Measurements from ENCODE around the gene LAIR2. TPM values are rescaled to one million over a fixed set of nuclear protein-coding genes. Genes with fewer than 3 reads are reported as not detected.

The LAIR2 gene
- polyA plus RNA-seq, 2 of the 4 experiments (the other 2 are of a cell fraction), result not detected

- ChIA-PET CTCF (interaction anchor here (1.1 to 5.9 kb wide), 8 partner anchors 8 to 200 kb away, joined by 3 to 51 read pairs (median 6); no protein-coding TSS in a partner anchor), POLR2A (no interaction called here)
- no peak for DNase-seq (ENCODE audit: low read depth in 1 of 2, low spot score in 1 of 2)
- Histone ChIP-seq H3K9me3 (no peaks in the 10 kb centered on the region), H3K4me3 (no peak overlapping the region), H3K4me1 (peaks cover 6% of the 10 kb centered on the region; the same call in 1 of the 3 replicates), H3K4me2 (no peak overlapping the region), H3K27ac (no peak overlapping the region)
- no peak for FAIRE-seq
- peak; percentile 79 for ATAC-seq
- 56% methylated on average over 3 of the region's 3 CpGs for WGBS (ENCODE audit: missing lambda C conversion rate)
- TF ChIP-seq TFCP2L1 (CRISPR knock-in tag; IDR thresholded peaks at IDR 0.05), result no peak
- TF ChIP-seq NR3C1 (IDR thresholded peaks at IDR 0.05), result no peak
- TF ChIP-seq RNF2 (IDR thresholded peaks at IDR 0.05; ENCODE audit: borderline replicate concordance, low read depth), result no peak
- no peak for TF ChIP-seq HOXA7 (CRISPR knock-in tag; IDR thresholded peaks at IDR 0.05)
- TF ChIP-seq CBX2 (IDR thresholded peaks at IDR 0.05; ENCODE audit: borderline replicate concordance, low read depth), result no peak
- no peak for TF ChIP-seq ZFP36 (IDR thresholded peaks at IDR 0.05; ENCODE audit: borderline replicate concordance, partially characterized antibody)
- TF ChIP-seq ATOH8 (CRISPR knock-in tag; IDR thresholded peaks at IDR 0.05; ENCODE audit: low read depth), result no peak
- no peak for TF ChIP-seq HEYL (CRISPR knock-in tag; IDR thresholded peaks at IDR 0.05)
- no peak for TF ChIP-seq FOSB (CRISPR knock-in tag; IDR thresholded peaks at IDR 0.05)
- TF ChIP-seq FOSL2 (IDR thresholded peaks at IDR 0.05), result no peak
- TF ChIP-seq FOSL2 (CRISPR knock-in tag; IDR thresholded peaks at IDR 0.05), result no peak
- TF ChIP-seq HOXB5 (CRISPR knock-in tag; IDR thresholded peaks at IDR 0.05), result no peak
- no peak for TF ChIP-seq RARB (CRISPR knock-in tag; IDR thresholded peaks at IDR 0.05)
- TF ChIP-seq PBX3 (IDR thresholded peaks at IDR 0.05), result no peak
- TF ChIP-seq NFE2L2 (conservative IDR thresholded peaks at IDR 0.05; ENCODE audit: low read length), result no peak
- no peak for TF ChIP-seq TP53 (CRISPR knock-in tag; IDR thresholded peaks at IDR 0.05)
- TF ChIP-seq GATA3 (IDR thresholded peaks at IDR 0.05; ENCODE audit: borderline replicate concordance), result no peak
- TF ChIP-seq ZSCAN20 (CRISPR knock-in tag; IDR thresholded peaks at IDR 0.05), result no peak
- no peak for TF ChIP-seq EP300 (IDR thresholded peaks at IDR 0.05)
Observed at GRCh38 chr19:54477650-54478049, 25.0 kb upstream of the LAIR2 start.

GRCh38 chr19:54478677-54479266 lies 23.9 kb upstream of the LAIR2 start:
- no peaks in the 10 kb centered on the region for H3K9me3 ChIP-seq
- POLR2A ChIA-PET, result interaction anchor here (0.7 kb wide), 1 partner anchor 49 kb away, joined by 5 read pairs; no protein-coding TSS in a partner anchor
- peak; percentile 68 to 73 for TF ChIP-seq RAD21 (conservative IDR thresholded peaks at IDR 0.05 in 1 of 2, IDR thresholded peaks at IDR 0.05 in 1 of 2)
- no peak for TF ChIP-seq CHD4 (IDR thresholded peaks at IDR 0.05; ENCODE audit: borderline replicate concordance)
- TF ChIP-seq CTCF (IDR thresholded peaks at IDR 0.05), result peak; percentile 77
- 19% methylated on average over 10 of the region's 10 CpGs for WGBS (ENCODE audit: missing lambda C conversion rate)
- H3K4me1 ChIP-seq, result no peaks in the 10 kb centered on the region
- no peak overlapping the region for H3K4me3 ChIP-seq
- peak; percentile 70 to 73 for ATAC-seq
- peak in 1 of 2 experiments; percentile 73 for DNase-seq (ENCODE audit: low read depth in 1 of 2, low spot score in 1 of 2)
- H3K27ac ChIP-seq, result no peak overlapping the region
- FAIRE-seq, result peak; percentile 23
- CTCF ChIA-PET, result interaction anchor here (0.6 to 5.9 kb wide), 34 partner anchors 9 to 1025 kb away, joined by 3 to 51 read pairs (median 4); partner anchors contain the start of genes LENG9 and SYT5
- H3K4me2 ChIP-seq, result no peak overlapping the region
